ENCODE measurements around the gene POLRMT.

POLRMT gene

GRCh38 chr19:575527-576506 lies 57.5 kb downstream of the POLRMT start:
- no peak for DNase-seq

GRCh38 chr19:574658-575526 lies 58.4 kb downstream of the POLRMT start:
- DNase-seq: no peak

- no peak for DNase-seq
These were observed 59.9 kb downstream of the POLRMT start for GRCh38 chr19:573519-573825.

GRCh38 chr19:572743-573518 lies 60.4 kb downstream of the POLRMT start:
- no peak for DNase-seq

- peak; percentile 97 to 98 for DNase-seq
These were observed 61.1 kb downstream of the POLRMT start, which contains the start of gene BSG for GRCh38 chr19:572140-572742. TSS of gene BSG (plus strand) at chr19:572596. CDS start at chr19:572635, 39 bp downstream.

- DNase-seq: peak in 1 of 2 donors; percentile 40
These were observed 61.8 kb downstream of the POLRMT start for GRCh38 chr19:571566-571974.

GRCh38 chr19:570937-571565 lies 62.3 kb downstream of the POLRMT start:
- DNase-seq: peak; percentile 53 to 66

GRCh38 chr19:570251-570686 lies 63.1 kb downstream of the POLRMT start:
- DNase-seq: no peak

GRCh38 chr19:567296-567900 lies 65.9 kb downstream of the POLRMT start:
- DNase-seq: no peak
